Natural killer cell (primary cell): ENCODE results near the gene C12orf50. TPM values are rescaled to one million over a fixed set of nuclear protein-coding genes. Genes with fewer than 3 reads are reported as not detected.

Experiments
- ATAC-seq, 3 donors: fragments of 150-1000 bp in 2 of 3; fragments of 200-7000 bp in 1 of 3; cut with Tn5 transposase; 1 replicate in 1 of 3; 2 replicates in 2 of 3; pipeline ENCODE4 v1.10.0; 2021; ENCODE audit warnings: mild to moderate bottlenecking in 2 of 3, moderate library complexity in 2 of 3
- DNase-seq, 2 donors: peaks; one replicate each; pipeline versions ENCODE4 v3.0.0 to v3.0.0-alpha.2; 2013 to 2021; ENCODE audit warnings: mixed read lengths in 1 of 2
- H3K27ac ChIP-seq: one replicate; pipeline ENCODE4 v1.5.1; 2013; ENCODE audit warnings: mild to moderate bottlenecking, low read length
- H3K27me3 ChIP-seq: one replicate; pipeline ENCODE4 v1.6.1; 2013; ENCODE audit warnings: low read length; ENCODE audit not compliant: control insufficient read depth, insufficient read depth
- H3K36me3 ChIP-seq: one replicate; pipeline ENCODE4 v1.6.1; 2013; ENCODE audit warnings: low read length; ENCODE audit not compliant: control insufficient read depth, insufficient read depth
- H3K4me1 ChIP-seq: one replicate; pipeline ENCODE4 v1.6.1; 2013; ENCODE audit warnings: low read length; ENCODE audit not compliant: control insufficient read depth, insufficient read depth
- H3K4me3 ChIP-seq: one replicate; pipeline ENCODE4 v1.5.1; 2013; ENCODE audit warnings: low read length
- H3K9me3 ChIP-seq: one replicate; pipeline ENCODE4 v1.6.1; 2013; ENCODE audit warnings: low read length; ENCODE audit not compliant: control insufficient read depth, insufficient read depth
- H3K27ac Mint-ChIP-seq, 2 donors: one replicate each; pipeline ENCODE4 v1.8.0; 2022; ENCODE audit warnings: mild to moderate bottlenecking in 2 of 2, mixed read lengths in 2 of 2, moderate library complexity in 1 of 2
- H3K27me3 Mint-ChIP-seq, 2 donors: one replicate each; pipeline ENCODE4 v1.8.0; 2022; ENCODE audit warnings: low read depth in 2 of 2, mixed read lengths in 2 of 2
- H3K36me3 Mint-ChIP-seq: one replicate; pipeline ENCODE4 v1.8.0; 2022; ENCODE audit warnings: mixed read lengths
- H3K4me1 Mint-ChIP-seq, 2 donors: one replicate each; pipeline ENCODE4 v1.8.0; 2022; ENCODE audit warnings: mixed read lengths in 2 of 2
- H3K4me3 Mint-ChIP-seq: one replicate; pipeline ENCODE4 v1.8.0; 2022; ENCODE audit warnings: mild to moderate bottlenecking, moderate library complexity, mixed read lengths
- H3K9me3 Mint-ChIP-seq, 2 donors: one replicate each; pipeline ENCODE4 v1.8.0; 2022; ENCODE audit warnings: mixed read lengths in 2 of 2
- WGBS: methylation state at CpG from one replicate; pipeline ENCODE4 v1.1.7; 2013; ENCODE audit warnings: missing lambda C conversion rate; ENCODE audit not compliant: insufficient coverage; 5-methylcytosine and 5-hydroxymethylcytosine counted together
- intact Hi-C: fragments of 100-400 bp; cut with micrococcal nuclease; formaldehyde crosslinking; loops from one replicate; pipeline ENCODE4 v1.14.2; 2022
- total RNA-seq, 4 donors: library from RNA; stranded (reverse); fragments of 120-200 nt in 1 of 4; gene quantifications; one replicate each; pipeline versions ENCODE4 v1.2.3 to v1.2.4, GENCODE V29; 2013 to 2022
- TF ChIP-seq, protein P1 (sequence below): fragments of 200-600 bp; IDR thresholded peaks from one replicate; pipeline ENCODE4 v1.8.0; 2022; ENCODE audit warnings: antibody characterized with exemption

Gene C12orf50
- total RNA-seq, 3 donors from 2014 or later (not counting 1 experiment from before 2014, with no cell fraction given): 0.18 TPM; not detected in 2

GRCh38 chr12:88052686-88053085 lies 23.5 kb upstream of the C12orf50 start:
- 100% methylated on average over 1 of the region's 1 CpG for WGBS

GRCh38 chr12:88044035-88044434 lies 14.8 kb upstream of the C12orf50 start:
- WGBS: 95% methylated on average over 5 of the region's 5 CpGs
- DNase-seq (no peak), ATAC-seq (no peak)
- H3K27me3 Mint-ChIP-seq: no peaks in the 10 kb centered on the region
- H3K36me3 ChIP-seq: peaks cover 57% of the 10 kb centered on the region
- no peaks in the 10 kb centered on the region for H3K9me3 ChIP-seq
- H3K4me3 Mint-ChIP-seq: no peak overlapping the region
- H3K4me1 Mint-ChIP-seq: peaks cover 0 to 8% of the 10 kb centered on the region in 2 donors
- no peaks in the 10 kb centered on the region for H3K4me1 ChIP-seq
- no peak overlapping the region for H3K27ac Mint-ChIP-seq
- intact Hi-C loops: no loop called here
- no peak overlapping the region for H3K27ac ChIP-seq
- no peak overlapping the region for H3K4me3 ChIP-seq
- TF ChIP-seq, protein P1, sequence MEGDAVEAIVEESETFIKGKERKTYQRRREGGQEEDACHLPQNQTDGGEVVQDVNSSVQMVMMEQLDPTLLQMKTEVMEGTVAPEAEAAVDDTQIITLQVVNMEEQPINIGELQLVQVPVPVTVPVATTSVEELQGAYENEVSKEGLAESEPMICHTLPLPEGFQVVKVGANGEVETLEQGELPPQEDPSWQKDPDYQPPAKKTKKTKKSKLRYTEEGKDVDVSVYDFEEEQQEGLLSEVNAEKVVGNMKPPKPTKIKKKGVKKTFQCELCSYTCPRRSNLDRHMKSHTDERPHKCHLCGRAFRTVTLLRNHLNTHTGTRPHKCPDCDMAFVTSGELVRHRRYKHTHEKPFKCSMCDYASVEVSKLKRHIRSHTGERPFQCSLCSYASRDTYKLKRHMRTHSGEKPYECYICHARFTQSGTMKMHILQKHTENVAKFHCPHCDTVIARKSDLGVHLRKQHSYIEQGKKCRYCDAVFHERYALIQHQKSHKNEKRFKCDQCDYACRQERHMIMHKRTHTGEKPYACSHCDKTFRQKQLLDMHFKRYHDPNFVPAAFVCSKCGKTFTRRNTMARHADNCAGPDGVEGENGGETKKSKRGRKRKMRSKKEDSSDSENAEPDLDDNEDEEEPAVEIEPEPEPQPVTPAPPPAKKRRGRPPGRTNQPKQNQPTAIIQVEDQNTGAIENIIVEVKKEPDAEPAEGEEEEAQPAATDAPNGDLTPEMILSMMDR: no peak
- H3K36me3 Mint-ChIP-seq: peaks cover 35% of the 10 kb centered on the region
- H3K27me3 ChIP-seq: no peaks in the 10 kb centered on the region
- H3K9me3 Mint-ChIP-seq: no peaks in the 10 kb centered on the region

More at GRCh38 chr12:88052686-88053085, 23.5 kb upstream of the C12orf50 start:
- TF ChIP-seq, protein P1: no peak
- intact Hi-C loops: no loop called here
- no peaks in the 10 kb centered on the region for H3K9me3 ChIP-seq
- H3K4me1 ChIP-seq: no peaks in the 10 kb centered on the region
- Mint-ChIP-seq H3K9me3 (no peaks in the 10 kb centered on the region), H3K4me3 (no peak overlapping the region), H3K4me1 (no peaks in the 10 kb centered on the region), H3K27ac (peak overlapping the region in 1 of 2 donors; percentile 17), H3K27me3 (no peaks in the 10 kb centered on the region), H3K36me3 (peaks cover 31% of the 10 kb centered on the region)
- no peaks in the 10 kb centered on the region for H3K27me3 ChIP-seq
- DNase-seq (peak in 1 of 2 donors; percentile 37), ATAC-seq (no peak)
- no peak overlapping the region for H3K27ac ChIP-seq
- peaks cover 63% of the 10 kb centered on the region for H3K36me3 ChIP-seq
- no peak overlapping the region for H3K4me3 ChIP-seq

DNA sequence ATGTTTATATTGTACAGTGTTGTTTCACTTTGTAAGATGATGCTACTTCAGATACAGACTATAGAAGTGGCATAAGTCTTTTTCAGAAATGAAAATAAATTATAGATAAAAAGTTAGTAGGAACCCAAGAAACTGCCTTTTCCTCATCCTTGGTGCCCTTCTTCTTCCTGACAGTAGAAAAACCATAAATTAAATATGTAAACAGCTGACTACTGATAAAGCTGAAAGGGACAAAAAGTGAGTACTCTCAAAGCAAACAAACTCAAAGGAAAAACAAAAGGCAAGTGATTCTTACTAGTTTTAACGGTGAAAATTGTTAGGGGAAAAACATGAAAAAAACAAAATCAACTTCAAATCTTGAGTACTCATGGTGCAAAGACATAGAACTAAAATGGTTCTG lies 8.6 kb upstream of the C12orf50 start:
- no peaks in the 10 kb centered on the region for H3K4me1 ChIP-seq
- peaks cover under 1% of the 10 kb centered on the region for H3K36me3 ChIP-seq
- no peaks in the 10 kb centered on the region for H3K9me3 Mint-ChIP-seq
- H3K9me3 ChIP-seq: no peaks in the 10 kb centered on the region
- H3K4me1 Mint-ChIP-seq: peaks cover 32 to 50% of the 10 kb centered on the region in 2 donors
- intact Hi-C loops: no loop called here
- no peaks in the 10 kb centered on the region for H3K36me3 Mint-ChIP-seq
- TF ChIP-seq, protein P1: no peak
- H3K27ac Mint-ChIP-seq: no peak overlapping the region
- no peaks in the 10 kb centered on the region for H3K27me3 Mint-ChIP-seq
- no peaks in the 10 kb centered on the region for H3K27me3 ChIP-seq
- H3K4me3 Mint-ChIP-seq: no peak overlapping the region
- ATAC-seq: no peak
- DNase-seq: no peak
- 80% methylated on average over 1 of the region's 1 CpG for WGBS
- H3K27ac ChIP-seq: no peak overlapping the region
- no peak overlapping the region for H3K4me3 ChIP-seq

- Mint-ChIP-seq H3K36me3 (no peaks in the 10 kb centered on the region), H3K9me3 (no peaks in the 10 kb centered on the region), H3K27ac (peak overlapping the region; percentile 43 to 93), H3K27me3 (no peaks in the 10 kb centered on the region), H3K4me3 (peak overlapping the region; percentile 97), H3K4me1 (peaks cover 32 to 50% of the 10 kb centered on the region in 2 donors)
- Histone ChIP-seq H3K27ac (no peak overlapping the region), H3K27me3 (no peaks in the 10 kb centered on the region), H3K4me1 (no peaks in the 10 kb centered on the region), H3K36me3 (no peaks in the 10 kb centered on the region), H3K4me3 (no peak overlapping the region), H3K9me3 (no peaks in the 10 kb centered on the region)
- ATAC-seq (no peak), DNase-seq (no peak)
- 40% methylated on average over 4 of the region's 5 CpGs for WGBS
- TF ChIP-seq, protein P1: no peak
- intact Hi-C loops: no loop called here
These were observed 7.3 kb upstream of the C12orf50 start for GRCh38 chr12:88036353-88036965.
